ENCODE data around the gene SLC1A7. TPM values are rescaled to one million over a fixed set of nuclear protein-coding genes. Genes with fewer than 3 reads are reported as not detected.

The SLC1A7 gene
- total and polyA plus RNA-seq, 2 experiments from 2014 or later: not detected

GRCh38 chr1:53123453-53124140 is 18.8 kb downstream of the SLC1A7 start:
- H3K4me1 Mint-ChIP-seq: peaks cover 24% of the 10 kb centered on the region
- no peaks in the 10 kb centered on the region for H3K9me3 Mint-ChIP-seq
- no peak overlapping the region for H3K27ac Mint-ChIP-seq

More at GRCh38 chr1:53123453-53124140, 18.8 kb downstream of the SLC1A7 start:
- no peaks in the 10 kb centered on the region for H4K20me1 ChIP-seq (replicated peaks; ENCODE audit: insufficient read depth)
- Mint-ChIP-seq H3K36me3 (ENCODE audit: low read depth) (peaks cover 3% of the 10 kb centered on the region; the same call in 1 of the 3 replicates), H3K4me3 (no peak overlapping the region), H3K27me3 (ENCODE audit: insufficient read depth, low read depth, poor library complexity) (peaks cover 11% of the 10 kb centered on the region)
- no peaks in the 10 kb centered on the region for H3K27me3 ChIP-seq (ENCODE audit: insufficient read depth)
- H3K27ac ChIP-seq (ENCODE audit: low read depth): no peak overlapping the region
- TF ChIP-seq CREB1 (CRISPR knock-in tag; IDR thresholded peaks at IDR 0.05; ENCODE audit: low read depth) (no peak), ETS1 (IDR thresholded peaks at IDR 0.05) (no peak), REST (IDR thresholded peaks at IDR 0.05; ENCODE audit: unreplicated experiment) (no peak), EZH2 (IDR thresholded peaks at IDR 0.05; ENCODE audit: low read depth, unreplicated experiment) (no peak)
- TF ChIP-seq, protein P1, sequence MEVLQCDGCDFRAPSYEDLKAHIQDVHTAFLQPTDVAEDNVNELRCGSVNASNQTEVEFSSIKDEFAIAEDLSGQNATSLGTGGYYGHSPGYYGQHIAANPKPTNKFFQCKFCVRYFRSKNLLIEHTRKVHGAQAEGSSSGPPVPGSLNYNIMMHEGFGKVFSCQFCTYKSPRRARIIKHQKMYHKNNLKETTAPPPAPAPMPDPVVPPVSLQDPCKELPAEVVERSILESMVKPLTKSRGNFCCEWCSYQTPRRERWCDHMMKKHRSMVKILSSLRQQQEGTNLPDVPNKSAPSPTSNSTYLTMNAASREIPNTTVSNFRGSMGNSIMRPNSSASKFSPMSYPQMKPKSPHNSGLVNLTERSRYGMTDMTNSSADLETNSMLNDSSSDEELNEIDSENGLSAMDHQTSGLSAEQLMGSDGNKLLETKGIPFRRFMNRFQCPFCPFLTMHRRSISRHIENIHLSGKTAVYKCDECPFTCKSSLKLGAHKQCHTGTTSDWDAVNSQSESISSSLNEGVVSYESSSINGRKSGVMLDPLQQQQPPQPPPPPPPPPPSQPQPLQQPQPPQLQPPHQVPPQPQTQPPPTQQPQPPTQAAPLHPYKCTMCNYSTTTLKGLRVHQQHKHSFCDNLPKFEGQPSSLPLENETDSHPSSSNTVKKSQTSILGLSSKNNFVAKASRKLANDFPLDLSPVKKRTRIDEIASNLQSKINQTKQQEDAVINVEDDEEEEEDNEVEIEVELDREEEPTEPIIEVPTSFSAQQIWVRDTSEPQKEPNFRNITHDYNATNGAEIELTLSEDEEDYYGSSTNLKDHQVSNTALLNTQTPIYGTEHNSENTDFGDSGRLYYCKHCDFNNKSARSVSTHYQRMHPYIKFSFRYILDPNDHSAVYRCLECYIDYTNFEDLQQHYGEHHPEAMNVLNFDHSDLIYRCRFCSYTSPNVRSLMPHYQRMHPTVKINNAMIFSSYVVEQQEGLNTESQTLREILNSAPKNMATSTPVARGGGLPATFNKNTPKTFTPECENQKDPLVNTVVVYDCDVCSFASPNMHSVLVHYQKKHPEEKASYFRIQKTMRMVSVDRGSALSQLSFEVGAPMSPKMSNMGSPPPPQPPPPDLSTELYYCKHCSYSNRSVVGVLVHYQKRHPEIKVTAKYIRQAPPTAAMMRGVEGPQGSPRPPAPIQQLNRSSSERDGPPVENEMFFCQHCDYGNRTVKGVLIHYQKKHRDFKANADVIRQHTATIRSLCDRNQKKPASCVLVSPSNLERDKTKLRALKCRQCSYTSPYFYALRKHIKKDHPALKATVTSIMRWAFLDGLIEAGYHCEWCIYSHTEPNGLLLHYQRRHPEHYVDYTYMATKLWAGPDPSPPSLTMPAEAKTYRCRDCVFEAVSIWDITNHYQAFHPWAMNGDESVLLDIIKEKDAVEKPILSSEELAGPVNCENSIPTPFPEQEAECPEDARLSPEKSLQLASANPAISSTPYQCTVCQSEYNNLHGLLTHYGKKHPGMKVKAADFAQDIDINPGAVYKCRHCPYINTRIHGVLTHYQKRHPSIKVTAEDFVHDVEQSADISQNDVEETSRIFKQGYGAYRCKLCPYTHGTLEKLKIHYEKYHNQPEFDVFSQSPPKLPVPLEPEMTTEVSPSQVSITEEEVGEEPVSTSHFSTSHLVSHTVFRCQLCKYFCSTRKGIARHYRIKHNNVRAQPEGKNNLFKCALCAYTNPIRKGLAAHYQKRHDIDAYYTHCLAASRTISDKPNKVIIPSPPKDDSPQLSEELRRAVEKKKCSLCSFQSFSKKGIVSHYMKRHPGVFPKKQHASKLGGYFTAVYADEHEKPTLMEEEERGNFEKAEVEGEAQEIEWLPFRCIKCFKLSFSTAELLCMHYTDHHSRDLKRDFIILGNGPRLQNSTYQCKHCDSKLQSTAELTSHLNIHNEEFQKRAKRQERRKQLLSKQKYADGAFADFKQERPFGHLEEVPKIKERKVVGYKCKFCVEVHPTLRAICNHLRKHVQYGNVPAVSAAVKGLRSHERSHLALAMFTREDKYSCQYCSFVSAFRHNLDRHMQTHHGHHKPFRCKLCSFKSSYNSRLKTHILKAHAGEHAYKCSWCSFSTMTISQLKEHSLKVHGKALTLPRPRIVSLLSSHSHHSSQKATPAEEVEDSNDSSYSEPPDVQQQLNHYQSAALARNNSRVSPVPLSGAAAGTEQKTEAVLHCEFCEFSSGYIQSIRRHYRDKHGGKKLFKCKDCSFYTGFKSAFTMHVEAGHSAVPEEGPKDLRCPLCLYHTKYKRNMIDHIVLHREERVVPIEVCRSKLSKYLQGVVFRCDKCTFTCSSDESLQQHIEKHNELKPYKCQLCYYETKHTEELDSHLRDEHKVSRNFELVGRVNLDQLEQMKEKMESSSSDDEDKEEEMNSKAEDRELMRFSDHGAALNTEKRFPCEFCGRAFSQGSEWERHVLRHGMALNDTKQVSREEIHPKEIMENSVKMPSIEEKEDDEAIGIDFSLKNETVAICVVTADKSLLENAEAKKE (CRISPR knock-in tag; IDR thresholded peaks at IDR 0.05): no peak
- DNase-seq (ENCODE audit: low spot score) (no peak), ATAC-seq (no peak)
- no peaks in the 10 kb centered on the region for H3K36me3 ChIP-seq (ENCODE audit: insufficient read depth)
- H3K9me2 ChIP-seq (ENCODE audit: insufficient read depth): no peaks in the 10 kb centered on the region
- H3K4me2 ChIP-seq: no peak overlapping the region
- no peak overlapping the region for H2AFZ ChIP-seq
- no peak overlapping the region for H3K4me3 ChIP-seq
- H3K4me1 ChIP-seq (ENCODE audit: insufficient read depth): peaks cover 4% of the 10 kb centered on the region; the same call in 1 of the 2 replicates
- no peaks in the 10 kb centered on the region for H3F3A ChIP-seq (replicated peaks; ENCODE audit: low read depth)
- no peaks in the 10 kb centered on the region for H3K79me2 ChIP-seq (replicated peaks; ENCODE audit: insufficient read depth)
